HL-60 (cell line): Measurements from ENCODE around the gene CDH22.

Experiments used
- DNase-seq, 2 experiments: peaks; one replicate each; pipeline ENCODE4 v3.0.0-alpha.2; 2010 to 2020; ENCODE audit warnings: low read depth in 1 of 2, low spot score in 1 of 2
- H3K27ac ChIP-seq: fragments of 250-450 bp; sonication (Bioruptor Pico); replicated peaks from 2 replicates; pipeline ENCODE4 v1.5.1; 2020; ENCODE audit warnings: mild to moderate bottlenecking, moderate library complexity
- H3K27me3 ChIP-seq: fragments of 250-450 bp; sonication (Bioruptor Pico); 2 replicates; pipeline ENCODE4 v1.5.1; 2021; ENCODE audit warnings: mild to moderate bottlenecking, moderate library complexity; ENCODE audit not compliant: insufficient read depth, poor library complexity, severe bottlenecking
- H3K4me3 ChIP-seq: replicated peaks from 2 replicates; pipeline ENCODE4 v1.5.1; 2011; ENCODE audit warnings: mild to moderate bottlenecking, control low read depth, low read length; ENCODE audit not compliant: insufficient read depth
- GABPA ChIP-seq: IDR thresholded peaks from 2 replicates; pipeline ENCODE4 v1.6.1; 2012; ENCODE audit warnings: low read depth
- POLR2AphosphoS5 ChIP-seq: IDR thresholded peaks from 2 replicates; pipeline ENCODE4 v1.6.1; 2012; ENCODE audit warnings: low read depth
- SPI1 ChIP-seq: IDR thresholded peaks from 2 replicates; pipeline ENCODE4 v1.6.1; 2012; ENCODE audit warnings: low read depth, mild to moderate bottlenecking, borderline replicate concordance
- long read RNA-seq: library from polyadenylated mRNA; unstranded; transcript quantifications from one replicate; pipeline ENCODE4 v2.0.0, GENCODE V29; 2020
- TF ChIP-seq, protein P1 (sequence below): IDR thresholded peaks from one replicate; pipeline ENCODE4 v1.5.1; 2011; ENCODE audit warnings: low read length, control low read depth, inconsistent platforms; ENCODE audit not compliant: insufficient read depth
- TF ChIP-seq, protein P2 (sequence below): IDR thresholded peaks from 2 replicates; pipeline ENCODE4 v1.6.1; 2012; ENCODE audit warnings: low read depth; ENCODE audit not compliant: insufficient replicate concordance

Gene CDH22, protein sequence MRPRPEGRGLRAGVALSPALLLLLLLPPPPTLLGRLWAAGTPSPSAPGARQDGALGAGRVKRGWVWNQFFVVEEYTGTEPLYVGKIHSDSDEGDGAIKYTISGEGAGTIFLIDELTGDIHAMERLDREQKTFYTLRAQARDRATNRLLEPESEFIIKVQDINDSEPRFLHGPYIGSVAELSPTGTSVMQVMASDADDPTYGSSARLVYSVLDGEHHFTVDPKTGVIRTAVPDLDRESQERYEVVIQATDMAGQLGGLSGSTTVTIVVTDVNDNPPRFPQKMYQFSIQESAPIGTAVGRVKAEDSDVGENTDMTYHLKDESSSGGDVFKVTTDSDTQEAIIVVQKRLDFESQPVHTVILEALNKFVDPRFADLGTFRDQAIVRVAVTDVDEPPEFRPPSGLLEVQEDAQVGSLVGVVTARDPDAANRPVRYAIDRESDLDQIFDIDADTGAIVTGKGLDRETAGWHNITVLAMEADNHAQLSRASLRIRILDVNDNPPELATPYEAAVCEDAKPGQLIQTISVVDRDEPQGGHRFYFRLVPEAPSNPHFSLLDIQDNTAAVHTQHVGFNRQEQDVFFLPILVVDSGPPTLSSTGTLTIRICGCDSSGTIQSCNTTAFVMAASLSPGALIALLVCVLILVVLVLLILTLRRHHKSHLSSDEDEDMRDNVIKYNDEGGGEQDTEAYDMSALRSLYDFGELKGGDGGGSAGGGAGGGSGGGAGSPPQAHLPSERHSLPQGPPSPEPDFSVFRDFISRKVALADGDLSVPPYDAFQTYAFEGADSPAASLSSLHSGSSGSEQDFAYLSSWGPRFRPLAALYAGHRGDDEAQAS
- long read RNA-seq = 0 reads

DNA sequence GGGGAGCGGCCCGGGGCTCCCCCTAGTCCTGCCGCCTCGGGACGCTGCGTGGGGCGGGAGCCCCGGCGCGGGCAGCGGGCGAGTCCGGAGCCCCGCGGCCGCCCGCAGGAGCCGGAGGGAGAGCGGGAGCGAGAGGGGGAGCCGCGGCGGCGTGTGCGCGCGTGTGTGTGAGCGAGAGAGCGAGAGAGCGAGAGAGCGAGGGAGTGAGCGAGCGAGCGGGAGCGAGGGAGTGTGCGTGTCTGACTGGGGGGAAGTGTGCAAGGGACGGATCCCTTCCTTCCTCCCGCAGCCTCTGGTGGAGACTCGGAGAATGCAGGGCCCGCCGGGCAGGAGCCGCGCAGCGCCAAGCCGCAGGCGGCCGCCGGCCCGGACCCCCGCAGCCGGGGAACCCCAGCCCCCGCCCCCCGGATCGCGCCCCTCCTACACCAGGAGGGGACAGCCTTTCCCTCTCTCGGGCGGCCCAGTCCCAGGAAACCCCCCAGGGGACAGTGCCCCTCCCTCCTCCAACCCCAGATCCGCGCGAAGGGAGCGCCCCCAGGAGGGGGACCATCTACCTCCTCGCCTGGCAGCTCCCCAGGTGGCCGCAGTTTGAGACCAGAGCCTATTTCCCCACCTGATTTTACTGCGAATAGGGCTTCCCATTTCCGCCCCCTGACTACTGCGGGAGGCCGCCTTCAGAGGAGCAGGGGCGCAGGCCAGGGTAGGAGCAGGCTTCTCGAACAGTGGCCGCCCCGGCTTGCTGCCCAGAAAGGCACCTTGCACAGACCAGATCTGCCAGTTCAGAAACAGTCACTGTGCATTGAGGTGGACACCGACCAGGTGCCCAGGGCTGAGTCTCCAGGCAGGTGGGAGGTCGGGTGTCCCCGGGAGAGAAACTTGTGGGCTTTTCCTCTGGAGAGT is at the start of gene CDH22:
TSS of gene CDH22 (minus strand) at position 241 of the 900 bp plus-strand sequence. CDS start 57,204 bp downstream, outside the sequence.
- peaks cover 42% of the 10 kb centered on the region for H3K27me3 ChIP-seq
- TF ChIP-seq, protein P1, sequence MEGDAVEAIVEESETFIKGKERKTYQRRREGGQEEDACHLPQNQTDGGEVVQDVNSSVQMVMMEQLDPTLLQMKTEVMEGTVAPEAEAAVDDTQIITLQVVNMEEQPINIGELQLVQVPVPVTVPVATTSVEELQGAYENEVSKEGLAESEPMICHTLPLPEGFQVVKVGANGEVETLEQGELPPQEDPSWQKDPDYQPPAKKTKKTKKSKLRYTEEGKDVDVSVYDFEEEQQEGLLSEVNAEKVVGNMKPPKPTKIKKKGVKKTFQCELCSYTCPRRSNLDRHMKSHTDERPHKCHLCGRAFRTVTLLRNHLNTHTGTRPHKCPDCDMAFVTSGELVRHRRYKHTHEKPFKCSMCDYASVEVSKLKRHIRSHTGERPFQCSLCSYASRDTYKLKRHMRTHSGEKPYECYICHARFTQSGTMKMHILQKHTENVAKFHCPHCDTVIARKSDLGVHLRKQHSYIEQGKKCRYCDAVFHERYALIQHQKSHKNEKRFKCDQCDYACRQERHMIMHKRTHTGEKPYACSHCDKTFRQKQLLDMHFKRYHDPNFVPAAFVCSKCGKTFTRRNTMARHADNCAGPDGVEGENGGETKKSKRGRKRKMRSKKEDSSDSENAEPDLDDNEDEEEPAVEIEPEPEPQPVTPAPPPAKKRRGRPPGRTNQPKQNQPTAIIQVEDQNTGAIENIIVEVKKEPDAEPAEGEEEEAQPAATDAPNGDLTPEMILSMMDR = peak; percentile 9
- no peak for TF ChIP-seq POLR2AphosphoS5
- TF ChIP-seq, protein P2, sequence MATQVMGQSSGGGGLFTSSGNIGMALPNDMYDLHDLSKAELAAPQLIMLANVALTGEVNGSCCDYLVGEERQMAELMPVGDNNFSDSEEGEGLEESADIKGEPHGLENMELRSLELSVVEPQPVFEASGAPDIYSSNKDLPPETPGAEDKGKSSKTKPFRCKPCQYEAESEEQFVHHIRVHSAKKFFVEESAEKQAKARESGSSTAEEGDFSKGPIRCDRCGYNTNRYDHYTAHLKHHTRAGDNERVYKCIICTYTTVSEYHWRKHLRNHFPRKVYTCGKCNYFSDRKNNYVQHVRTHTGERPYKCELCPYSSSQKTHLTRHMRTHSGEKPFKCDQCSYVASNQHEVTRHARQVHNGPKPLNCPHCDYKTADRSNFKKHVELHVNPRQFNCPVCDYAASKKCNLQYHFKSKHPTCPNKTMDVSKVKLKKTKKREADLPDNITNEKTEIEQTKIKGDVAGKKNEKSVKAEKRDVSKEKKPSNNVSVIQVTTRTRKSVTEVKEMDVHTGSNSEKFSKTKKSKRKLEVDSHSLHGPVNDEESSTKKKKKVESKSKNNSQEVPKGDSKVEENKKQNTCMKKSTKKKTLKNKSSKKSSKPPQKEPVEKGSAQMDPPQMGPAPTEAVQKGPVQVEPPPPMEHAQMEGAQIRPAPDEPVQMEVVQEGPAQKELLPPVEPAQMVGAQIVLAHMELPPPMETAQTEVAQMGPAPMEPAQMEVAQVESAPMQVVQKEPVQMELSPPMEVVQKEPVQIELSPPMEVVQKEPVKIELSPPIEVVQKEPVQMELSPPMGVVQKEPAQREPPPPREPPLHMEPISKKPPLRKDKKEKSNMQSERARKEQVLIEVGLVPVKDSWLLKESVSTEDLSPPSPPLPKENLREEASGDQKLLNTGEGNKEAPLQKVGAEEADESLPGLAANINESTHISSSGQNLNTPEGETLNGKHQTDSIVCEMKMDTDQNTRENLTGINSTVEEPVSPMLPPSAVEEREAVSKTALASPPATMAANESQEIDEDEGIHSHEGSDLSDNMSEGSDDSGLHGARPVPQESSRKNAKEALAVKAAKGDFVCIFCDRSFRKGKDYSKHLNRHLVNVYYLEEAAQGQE = no peak
- TF ChIP-seq SPI1 = peak; percentile 74
- no peak for TF ChIP-seq GABPA
- DNase-seq = peak; percentile 69 to 73
- no peak within 1 kb of the TSS for H3K27ac ChIP-seq
- H3K4me3 ChIP-seq = peak within 1 kb of the TSS; percentile 31

DNA sequence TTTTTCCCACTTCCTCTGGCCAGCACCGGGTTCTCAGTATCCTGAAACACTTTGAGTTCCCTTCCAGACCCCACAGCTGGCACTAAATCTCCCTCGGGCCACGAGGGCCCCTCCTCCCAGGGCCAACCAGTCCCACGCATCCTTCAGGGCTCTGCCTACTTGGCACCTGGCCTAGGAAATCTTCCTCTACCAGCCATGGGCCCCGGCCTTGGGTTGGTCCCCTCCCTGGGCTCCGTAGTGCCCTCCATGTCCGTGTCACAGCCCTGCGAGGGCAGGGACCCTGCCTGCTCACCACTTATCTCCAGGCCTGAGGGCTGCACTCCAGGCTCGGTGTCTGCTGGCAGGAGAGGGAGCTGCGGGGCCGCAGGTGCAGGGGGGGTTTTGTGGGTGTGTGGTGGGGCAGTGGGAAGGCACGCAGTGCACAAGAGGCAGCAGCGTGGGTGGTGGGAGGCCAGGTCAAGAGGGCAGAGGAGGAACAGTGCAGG is 48.8 kb upstream of the CDH22 start:
- 0 out of 2 replicates have a peak, but pooled peaks have one; percentile 24 for TF ChIP-seq POLR2AphosphoS5
- TF ChIP-seq, protein P2 = no peak
- H3K27me3 ChIP-seq = no peaks in the 10 kb centered on the region
- no peak overlapping the region for H3K27ac ChIP-seq
- DNase-seq = no peak
- no peak overlapping the region for H3K4me3 ChIP-seq

DNA sequence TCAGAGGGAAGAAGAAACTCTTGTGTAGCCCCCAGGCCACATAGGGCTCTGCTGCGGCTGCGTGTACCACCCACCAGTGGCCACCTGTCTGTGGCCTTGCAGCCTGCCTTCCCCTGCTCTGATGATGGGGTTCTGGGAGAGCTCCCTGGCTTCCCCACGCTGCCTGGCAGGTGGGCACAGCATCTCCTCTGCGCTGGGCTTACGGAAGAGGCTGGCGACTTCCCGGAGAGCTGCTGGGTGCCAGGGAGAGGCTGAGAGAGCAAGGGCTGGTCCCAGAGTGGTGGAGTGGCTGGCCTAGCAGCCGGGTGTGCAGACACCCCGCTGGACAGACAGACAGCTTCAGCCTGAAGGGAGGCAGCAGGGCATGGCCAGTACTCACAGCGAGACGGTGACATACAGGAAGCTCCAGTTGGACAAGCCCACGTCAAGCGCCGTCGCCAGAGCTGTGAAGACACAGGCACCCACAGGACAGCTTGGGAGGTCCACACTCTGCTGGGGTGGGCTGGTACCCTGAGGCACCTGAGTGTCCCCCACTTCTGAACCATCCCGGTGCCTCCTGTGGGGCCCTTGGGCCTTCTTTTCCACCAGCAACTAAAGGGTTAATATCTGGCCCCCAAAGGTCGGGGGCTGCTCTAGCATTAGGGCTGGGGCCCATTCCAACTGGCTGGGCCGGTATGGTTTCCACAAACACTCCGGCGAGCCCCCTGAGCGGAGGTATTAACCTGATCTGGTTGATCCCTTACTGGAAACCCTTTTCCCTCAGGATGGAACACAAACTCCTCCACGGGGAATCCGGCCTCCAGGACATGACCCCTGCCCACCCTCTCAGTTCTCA is 48.1 kb upstream of the CDH22 start:
- H3K4me3 ChIP-seq = no peak overlapping the region
- DNase-seq = no peak
- no peak overlapping the region for H3K27ac ChIP-seq
- TF ChIP-seq, protein P1 = no peak
- no peak for TF ChIP-seq SPI1
- no peak for TF ChIP-seq GABPA
- TF ChIP-seq, protein P2 = no peak
- TF ChIP-seq POLR2AphosphoS5 = no peak
- H3K27me3 ChIP-seq = no peaks in the 10 kb centered on the region
